ENCODE measurements around the gene MUSK.

DNA sequence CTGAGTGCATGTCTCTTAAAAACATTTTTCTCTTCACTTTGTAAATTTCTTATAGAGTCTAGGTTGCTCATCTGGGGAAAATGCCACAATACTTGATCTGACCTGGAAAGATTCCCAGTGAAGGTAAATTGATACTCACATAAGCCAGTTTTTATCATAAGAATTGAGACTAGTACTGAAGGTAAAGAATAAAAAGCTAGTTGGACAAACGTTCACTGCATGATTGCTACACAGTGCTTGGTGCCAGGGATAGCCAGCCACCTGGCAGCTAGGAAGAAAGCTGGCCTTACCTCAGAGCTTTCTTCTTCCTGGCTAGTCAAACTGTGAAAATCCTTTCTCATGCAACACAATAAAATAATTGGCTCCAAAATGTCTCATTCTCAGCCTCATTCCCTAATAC is 77.1 kb downstream of the MUSK start:
- TF ChIP-seq POLR2A (IDR thresholded peaks at IDR 0.05; ENCODE audit: low read depth, low read length): no peak
- no peak for TF ChIP-seq POLR2AphosphoS5 (IDR thresholded peaks at IDR 0.05; ENCODE audit: low read depth, low read length)

Measured in GM12892 (cell line).